Fibroblast of lung (primary cell): ENCODE data around the gene ATP2A1. TPM values are rescaled to one million over a fixed set of nuclear protein-coding genes. Genes with fewer than 3 reads are reported as not detected.
A peak's percentile ranks its signal among the peaks of the same experiment; 100 is the strongest.

Source experiments
- DNase-seq, 2 donors: peaks; one replicate each; pipeline versions ENCODE4 v3.0.0 to v3.0.0-alpha.2; 2010; ENCODE audit warnings: low read depth in 2 of 2
- H2AFZ ChIP-seq: 2 replicates; pipeline ENCODE4 v1.5.1; 2012; ENCODE audit warnings: low read length, control low read depth, inconsistent platforms
- H3K27ac ChIP-seq: 2 replicates; pipeline ENCODE4 v1.5.1; 2011; ENCODE audit warnings: low read length, control low read depth; ENCODE audit not compliant: insufficient read depth
- H3K27me3 ChIP-seq: 2 replicates; pipeline ENCODE4 v1.5.1; 2011; ENCODE audit warnings: mild to moderate bottlenecking, low read length; ENCODE audit not compliant: control insufficient read depth, insufficient read depth
- H3K36me3 ChIP-seq: 2 replicates; pipeline ENCODE4 v1.5.1; 2011; ENCODE audit warnings: low read length; ENCODE audit not compliant: control insufficient read depth, insufficient read depth
- H3K4me1 ChIP-seq: 2 replicates; pipeline ENCODE4 v1.5.1; 2011; ENCODE audit warnings: low read length; ENCODE audit not compliant: control insufficient read depth, insufficient read depth; ENCODE audit errors: extremely low read depth
- H3K4me2 ChIP-seq: 2 replicates; pipeline ENCODE4 v1.5.1; 2011; ENCODE audit warnings: low read length, control low read depth; ENCODE audit not compliant: insufficient read depth; ENCODE audit errors: extremely low read depth
- H3K4me3 ChIP-seq, 4 experiments: fragments of 200-600 bp in 1 of 4; sonication (generic) in 1 of 4; replicated peaks in 1 of 4; 2 replicates each; pipeline ENCODE4 v1.5.1; 2011 to 2016; ENCODE audit warnings: low read length in 4 of 4, low read depth in 3 of 4, mild to moderate bottlenecking in 3 of 4, control low read depth in 2 of 4, inconsistent platforms in 1 of 4, mixed read lengths in 1 of 4; ENCODE audit not compliant: insufficient read depth in 1 of 4; ENCODE audit errors: control extremely low read depth in 1 of 4
- H3K79me2 ChIP-seq: 2 replicates; pipeline ENCODE4 v1.5.1; 2012; ENCODE audit warnings: mild to moderate bottlenecking, low read length, inconsistent platforms; ENCODE audit not compliant: control insufficient read depth, insufficient read depth
- H3K9ac ChIP-seq: 2 replicates; pipeline ENCODE4 v1.5.1; 2011; ENCODE audit warnings: mild to moderate bottlenecking, low read length, control low read depth; ENCODE audit not compliant: insufficient read depth
- H3K9me3 ChIP-seq: 2 replicates; pipeline ENCODE4 v1.5.1; 2012; ENCODE audit warnings: low read depth, low read length; ENCODE audit not compliant: control insufficient read depth, insufficient read depth
- H4K20me1 ChIP-seq: 2 replicates; pipeline ENCODE4 v1.5.1; 2011; ENCODE audit warnings: low read length; ENCODE audit not compliant: control insufficient read depth, insufficient read depth; ENCODE audit errors: extremely low read depth
- EZH2 ChIP-seq: IDR thresholded peaks from 2 replicates; pipeline ENCODE4 v1.5.1; 2012; ENCODE audit warnings: low read length, control low read depth, mild to moderate bottlenecking; ENCODE audit errors: missing control alignments
- polyA plus RNA-seq, 2 donors: library from polyadenylated mRNA; depleted of rRNA in 1 of 2; stranded (reverse) in 1 of 2; unstranded in 1 of 2; fragments of >200 nt; gene quantifications; 2 replicates each; pipeline ENCODE4 v1.2.1, GENCODE V29; 2011 to 2012; ENCODE audit warnings: missing spikeins in 1 of 2
- total RNA-seq: library from RNA; depleted of rRNA; stranded (reverse); fragments of >200 nt; gene quantifications from 2 replicates; pipeline ENCODE4 v1.2.1, GENCODE V29; 2014
- TF ChIP-seq, protein P1 (sequence below), 2 donors: IDR thresholded peaks in 1 of 2; conservative IDR thresholded peaks in 1 of 2; 1 replicate in 1 of 2; 2 replicates in 1 of 2; pipeline ENCODE4 v1.5.1; 2011 to 2012; ENCODE audit warnings: low read length in 2 of 2, control low read depth in 1 of 2, inconsistent platforms in 1 of 2, low read depth in 1 of 2, mild to moderate bottlenecking in 1 of 2

The ATP2A1 gene
- total and polyA plus RNA-seq, 2 donors (not counting 1 experiment from before 2014, with no cell fraction given), result 0.22 to 0.33 TPM

DNA sequence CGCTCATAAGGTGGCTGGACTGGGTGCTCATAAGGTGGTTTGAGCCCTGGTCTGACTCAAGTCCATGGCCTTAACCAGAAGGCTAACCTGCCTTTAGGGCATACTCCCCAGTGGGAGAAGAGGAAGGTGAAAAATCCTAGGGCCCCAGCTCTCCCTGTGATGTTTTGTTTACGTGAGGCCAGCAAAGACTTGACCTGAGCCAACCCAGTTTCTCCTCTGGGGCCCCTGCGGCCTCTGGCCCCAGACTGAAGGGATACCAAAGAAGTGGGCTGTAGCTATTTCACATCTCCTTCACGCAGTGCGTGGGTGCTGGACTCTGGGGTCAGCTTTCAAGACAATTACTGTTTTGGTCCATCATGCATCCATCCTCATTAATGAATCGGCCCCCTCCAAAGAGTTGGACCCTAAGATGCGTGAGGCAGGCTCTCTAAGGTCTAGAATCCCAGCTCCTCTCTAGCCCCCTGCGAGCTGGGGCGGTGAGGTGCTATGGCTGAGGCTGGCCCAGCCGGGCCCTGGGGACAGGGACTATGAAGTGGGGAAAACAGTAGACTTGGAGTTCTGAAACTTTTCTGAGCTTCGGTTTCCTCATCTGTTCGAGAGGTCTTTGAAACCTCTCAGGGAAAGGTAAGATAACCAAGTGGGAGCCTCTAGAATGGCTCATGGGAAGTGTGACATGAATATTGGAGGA is 13.1 kb upstream of the ATP2A1 start:
- peak overlapping the region; percentile 89 for H3K4me2 ChIP-seq
- DNase-seq, result no peak
- TF ChIP-seq, protein P1, sequence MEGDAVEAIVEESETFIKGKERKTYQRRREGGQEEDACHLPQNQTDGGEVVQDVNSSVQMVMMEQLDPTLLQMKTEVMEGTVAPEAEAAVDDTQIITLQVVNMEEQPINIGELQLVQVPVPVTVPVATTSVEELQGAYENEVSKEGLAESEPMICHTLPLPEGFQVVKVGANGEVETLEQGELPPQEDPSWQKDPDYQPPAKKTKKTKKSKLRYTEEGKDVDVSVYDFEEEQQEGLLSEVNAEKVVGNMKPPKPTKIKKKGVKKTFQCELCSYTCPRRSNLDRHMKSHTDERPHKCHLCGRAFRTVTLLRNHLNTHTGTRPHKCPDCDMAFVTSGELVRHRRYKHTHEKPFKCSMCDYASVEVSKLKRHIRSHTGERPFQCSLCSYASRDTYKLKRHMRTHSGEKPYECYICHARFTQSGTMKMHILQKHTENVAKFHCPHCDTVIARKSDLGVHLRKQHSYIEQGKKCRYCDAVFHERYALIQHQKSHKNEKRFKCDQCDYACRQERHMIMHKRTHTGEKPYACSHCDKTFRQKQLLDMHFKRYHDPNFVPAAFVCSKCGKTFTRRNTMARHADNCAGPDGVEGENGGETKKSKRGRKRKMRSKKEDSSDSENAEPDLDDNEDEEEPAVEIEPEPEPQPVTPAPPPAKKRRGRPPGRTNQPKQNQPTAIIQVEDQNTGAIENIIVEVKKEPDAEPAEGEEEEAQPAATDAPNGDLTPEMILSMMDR (conservative IDR thresholded peaks at IDR 0.05 in 1 of 2, IDR thresholded peaks at IDR 0.05 in 1 of 2; ENCODE audit: low read depth in 1 of 2, low read length in 2 of 2), result no peak
- TF ChIP-seq EZH2, result no peak
- H3K9me3 ChIP-seq, result no peaks in the 10 kb centered on the region
- no peaks in the 10 kb centered on the region for H4K20me1 ChIP-seq
- peaks cover 9% of the 10 kb centered on the region for H3K4me1 ChIP-seq
- H2AFZ ChIP-seq, result no peak overlapping the region
- peak overlapping the region; percentile 89 to 100 (median 96) for H3K4me3 ChIP-seq
- H3K27ac ChIP-seq, result peak overlapping the region; percentile 98
- peaks cover 26% of the 10 kb centered on the region for H3K36me3 ChIP-seq
- H3K79me2 ChIP-seq, result peaks cover 32% of the 10 kb centered on the region
- H3K27me3 ChIP-seq, result no peaks in the 10 kb centered on the region
- H3K9ac ChIP-seq, result no peak overlapping the region

DNA sequence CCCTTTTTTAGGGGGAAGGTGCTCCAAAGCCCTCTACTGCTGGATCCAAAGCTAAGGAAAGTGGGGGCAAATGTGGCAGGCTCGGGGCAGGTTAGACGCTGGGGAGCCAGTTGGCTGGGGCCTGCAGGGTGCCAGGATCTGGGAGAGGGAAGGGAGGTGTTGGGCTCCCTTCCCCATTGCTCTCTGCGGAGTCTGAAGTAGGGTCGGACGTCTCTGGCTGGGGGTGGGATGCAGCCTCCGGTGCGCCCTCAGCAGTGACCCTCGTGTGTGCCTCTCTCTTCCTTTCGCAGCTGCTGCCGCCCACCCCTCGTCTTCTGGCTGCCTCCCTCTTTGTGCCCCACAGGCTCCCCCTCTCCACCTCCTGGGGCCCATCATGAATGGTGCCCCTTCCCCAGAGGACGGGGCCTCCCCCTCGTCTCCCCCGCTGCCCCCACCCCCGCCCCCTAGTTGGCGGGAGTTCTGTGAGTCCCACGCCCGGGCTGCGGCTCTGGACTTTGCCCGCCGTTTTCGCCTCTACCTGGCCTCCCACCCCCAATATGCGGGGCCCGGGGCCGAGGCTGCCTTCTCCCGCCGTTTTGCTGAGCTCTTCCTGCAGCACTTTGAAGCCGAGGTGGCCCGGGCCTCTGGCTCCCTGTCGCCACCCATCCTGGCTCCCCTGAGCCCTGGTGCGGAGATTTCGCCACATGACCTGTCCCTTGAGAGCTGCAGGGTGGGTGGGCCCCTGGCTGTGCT is 12.4 kb upstream of the ATP2A1 start:
- peak overlapping the region in 1 of 4 experiments; percentile 91 for H3K4me3 ChIP-seq
- H3K79me2 ChIP-seq, result peaks cover 32% of the 10 kb centered on the region
- H3K9ac ChIP-seq, result no peak overlapping the region
- DNase-seq, result no peak
- no peaks in the 10 kb centered on the region for H4K20me1 ChIP-seq
- H3K4me1 ChIP-seq, result peaks cover 9% of the 10 kb centered on the region
- peaks cover 28% of the 10 kb centered on the region for H3K36me3 ChIP-seq
- no peak overlapping the region for H2AFZ ChIP-seq
- no peaks in the 10 kb centered on the region for H3K9me3 ChIP-seq
- peak overlapping the region; percentile 89 for H3K4me2 ChIP-seq
- no peak for TF ChIP-seq EZH2
- TF ChIP-seq, protein P1 (conservative IDR thresholded peaks at IDR 0.05 in 1 of 2, IDR thresholded peaks at IDR 0.05 in 1 of 2; ENCODE audit: low read depth in 1 of 2, low read length in 2 of 2), result no peak
- H3K27ac ChIP-seq, result no peak overlapping the region
- H3K27me3 ChIP-seq, result no peaks in the 10 kb centered on the region

DNA sequence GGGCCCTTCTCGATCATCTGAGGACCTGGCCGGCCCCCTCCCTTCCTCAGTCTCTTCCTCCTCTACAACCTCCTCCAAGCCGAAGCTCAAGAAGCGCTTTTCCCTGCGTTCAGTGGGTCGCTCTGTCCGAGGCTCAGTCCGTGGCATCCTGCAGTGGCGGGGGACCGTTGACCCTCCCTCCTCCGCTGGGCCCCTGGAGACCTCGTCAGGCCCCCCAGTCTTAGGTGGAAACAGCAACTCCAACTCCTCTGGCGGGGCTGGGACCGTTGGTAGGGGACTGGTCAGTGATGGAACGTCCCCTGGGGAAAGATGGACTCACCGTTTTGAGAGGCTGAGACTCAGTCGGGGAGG is 11.9 kb upstream of the ATP2A1 start:
- no peak overlapping the region for H3K27ac ChIP-seq
- no peak for DNase-seq
- TF ChIP-seq, protein P1 (conservative IDR thresholded peaks at IDR 0.05 in 1 of 2, IDR thresholded peaks at IDR 0.05 in 1 of 2; ENCODE audit: low read depth in 1 of 2, low read length in 2 of 2), result no peak
- no peak for TF ChIP-seq EZH2

More for the DNA sequence above, 11.9 kb upstream of the ATP2A1 start:
- Histone ChIP-seq H3K27me3 (no peaks in the 10 kb centered on the region), H3K4me2 (no peak overlapping the region), H3K9me3 (no peaks in the 10 kb centered on the region), H3K4me3 (no peak overlapping the region), H2AFZ (no peak overlapping the region), H4K20me1 (no peaks in the 10 kb centered on the region), H3K36me3 (peaks cover 29% of the 10 kb centered on the region), H3K4me1 (peaks cover 9% of the 10 kb centered on the region), H3K9ac (no peak overlapping the region), H3K79me2 (peaks cover 32% of the 10 kb centered on the region)
